Psoas muscle (tissue), 8 donors: ENCODE results near the gene CAB39. TPM values are rescaled to one million over a fixed set of nuclear protein-coding genes. Genes with fewer than 3 reads are reported as not detected.

Experiments used
- ATAC-seq, 4 donors: fragments of 200-7000 bp; cut with Tn5 transposase; one replicate each; pipeline ENCODE4 v1.9.1; 2020; ENCODE audit warnings: moderate library complexity in 3 of 4, mild to moderate bottlenecking in 2 of 4
- DNase-seq, 2 donors: peaks; one replicate each; pipeline ENCODE4 v3.0.0-alpha.2; 2020
- H3K27ac ChIP-seq: fragments of 200-600 bp; one replicate; pipeline ENCODE4 v1.8.0; 2022
- H3K27me3 ChIP-seq, 3 donors: fragments of 200-600 bp in 1 of 3; one replicate each; pipeline versions ENCODE4 v1.6.1 to v1.8.0; 2013 to 2022; ENCODE audit warnings: low read length in 2 of 3, mild to moderate bottlenecking in 2 of 3, moderate library complexity in 1 of 3; ENCODE audit not compliant: insufficient read depth in 3 of 3
- H3K36me3 ChIP-seq, 2 donors: fragments of 200-600 bp in 1 of 2; one replicate each; pipeline versions ENCODE4 v1.6.1 to v1.8.0; 2013 to 2022; ENCODE audit warnings: low read depth in 1 of 2, mild to moderate bottlenecking in 1 of 2, moderate library complexity in 1 of 2; ENCODE audit not compliant: insufficient read depth in 1 of 2
- H3K4me1 ChIP-seq: fragments of 200-600 bp; one replicate; pipeline ENCODE4 v1.8.0; 2022
- H3K4me3 ChIP-seq: fragments of 200-600 bp; one replicate; pipeline ENCODE4 v1.8.0; 2022; ENCODE audit warnings: mild to moderate bottlenecking
- H3K9me3 ChIP-seq: fragments of 200-600 bp; one replicate; pipeline ENCODE4 v1.8.0; 2022
- WGBS, 3 donors: extraction: QIAGEN DNeasy Blood & Tissue Kit; methylation state at CpG; one replicate each; pipeline versions ENCODE4 v1.1.6 to v1.1.7; 2013; 5-methylcytosine and 5-hydroxymethylcytosine counted together
- intact Hi-C, 2 donors: fragments of 100-400 bp; cut with DNase I; formaldehyde crosslinking; loops; one replicate each; pipeline versions ENCODE4 v1.11.0 to v1.14.2; 2022
- polyA plus RNA-seq, 3 donors: library from polyadenylated mRNA; stranded (reverse); fragments of 200-250 nt; gene quantifications; one replicate each; pipeline ENCODE4 v1.2.3, GENCODE V29; 2013
- total RNA-seq, 4 donors: library from RNA; stranded (reverse); fragmentation: NEBNext Ultra II Directional in 2 of 4; extraction: Animal tissue kit (Norgen Biotek cat#: 25700) in 2 of 4; gene quantifications; one replicate each; pipeline versions ENCODE4 v1.2.1 to v1.2.4, GENCODE V29; 2021 to 2023
- TF ChIP-seq, protein P1 (sequence below): fragments of 200-600 bp; IDR thresholded peaks from one replicate; pipeline ENCODE4 v1.8.0; 2022; ENCODE audit warnings: antibody characterized with exemption
- donor health status: healthy with polysubstance abuse.
- donor health status: DM: no; HTN: no; CAD: no; lungs with moderate emphysema.
- donor health status: Bipolar disorder and iron deficiency.
- donor health status: healthy.
- donor health status: DM: yes; HTN: yes; CAD: no.
- donor health status: DM: no; HTN: no; CAD: no.
- donor health status: DM: no; HTN: no; CAD: no.
- donor health status: DM: yes; HTN: yes; CAD: no.

CAB39 gene
- total and polyA plus RNA-seq, 7 donors: 36.0 to 166 (median 123) TPM

- Histone ChIP-seq H3K9me3 (no peaks in the 10 kb centered on the region), H3K27me3 (no peaks in the 10 kb centered on the region), H3K27ac (peak overlapping the region; percentile 7), H3K4me1 (peaks cover 19% of the 10 kb centered on the region), H3K4me3 (no peak overlapping the region), H3K36me3 (peaks cover 9 to 64% of the 10 kb centered on the region in 2 donors)
- intact Hi-C loops: no loop called here
- DNase-seq (no peak), ATAC-seq (peak in 3 of 4 donors; percentile 49 to 78 (median 69))
- TF ChIP-seq, protein P1, sequence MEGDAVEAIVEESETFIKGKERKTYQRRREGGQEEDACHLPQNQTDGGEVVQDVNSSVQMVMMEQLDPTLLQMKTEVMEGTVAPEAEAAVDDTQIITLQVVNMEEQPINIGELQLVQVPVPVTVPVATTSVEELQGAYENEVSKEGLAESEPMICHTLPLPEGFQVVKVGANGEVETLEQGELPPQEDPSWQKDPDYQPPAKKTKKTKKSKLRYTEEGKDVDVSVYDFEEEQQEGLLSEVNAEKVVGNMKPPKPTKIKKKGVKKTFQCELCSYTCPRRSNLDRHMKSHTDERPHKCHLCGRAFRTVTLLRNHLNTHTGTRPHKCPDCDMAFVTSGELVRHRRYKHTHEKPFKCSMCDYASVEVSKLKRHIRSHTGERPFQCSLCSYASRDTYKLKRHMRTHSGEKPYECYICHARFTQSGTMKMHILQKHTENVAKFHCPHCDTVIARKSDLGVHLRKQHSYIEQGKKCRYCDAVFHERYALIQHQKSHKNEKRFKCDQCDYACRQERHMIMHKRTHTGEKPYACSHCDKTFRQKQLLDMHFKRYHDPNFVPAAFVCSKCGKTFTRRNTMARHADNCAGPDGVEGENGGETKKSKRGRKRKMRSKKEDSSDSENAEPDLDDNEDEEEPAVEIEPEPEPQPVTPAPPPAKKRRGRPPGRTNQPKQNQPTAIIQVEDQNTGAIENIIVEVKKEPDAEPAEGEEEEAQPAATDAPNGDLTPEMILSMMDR: no peak
- WGBS, 3 donors: 29 to 36% (median 30%) methylated on average over 3 of the region's 3 CpGs
Observed at GRCh38 chr2:230811508-230811907, 98.9 kb downstream of the CAB39 start.

DNA sequence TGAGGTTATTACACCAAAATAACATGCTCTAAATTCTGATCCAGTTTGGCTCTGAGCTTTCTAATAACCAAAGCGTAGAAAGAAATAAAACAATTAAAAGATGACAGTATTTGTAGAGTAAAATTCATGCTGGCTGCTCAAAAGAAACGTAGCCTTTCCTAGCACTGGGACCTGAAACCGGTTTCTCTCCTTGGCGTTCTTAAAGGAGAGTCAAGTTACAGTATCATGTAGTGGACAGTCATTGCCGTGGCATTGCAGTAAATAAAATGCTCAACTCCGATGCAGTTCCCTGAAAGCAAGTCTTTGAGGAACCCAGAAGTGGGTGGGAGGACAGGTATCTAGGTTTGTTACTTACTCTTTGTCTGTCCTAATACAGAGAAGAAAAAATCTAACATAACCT lies 99.4 kb downstream of the CAB39 start:
- TF ChIP-seq, protein P1: no peak
- ATAC-seq (peak; percentile 47 to 71 (median 62)), DNase-seq (no peak)
- WGBS, 3 donors: 35 to 52% (median 38%) methylated on average over 6 of the region's 6 CpGs
- H3K27me3 ChIP-seq: no peaks in the 10 kb centered on the region
- peaks cover 19% of the 10 kb centered on the region for H3K4me1 ChIP-seq
- H3K27ac ChIP-seq: peak overlapping the region; percentile 7
- H3K4me3 ChIP-seq: no peak overlapping the region
- peaks cover 9 to 63% of the 10 kb centered on the region in 2 donors for H3K36me3 ChIP-seq
- H3K9me3 ChIP-seq: no peaks in the 10 kb centered on the region
- intact Hi-C loops: no loop called here

DNA sequence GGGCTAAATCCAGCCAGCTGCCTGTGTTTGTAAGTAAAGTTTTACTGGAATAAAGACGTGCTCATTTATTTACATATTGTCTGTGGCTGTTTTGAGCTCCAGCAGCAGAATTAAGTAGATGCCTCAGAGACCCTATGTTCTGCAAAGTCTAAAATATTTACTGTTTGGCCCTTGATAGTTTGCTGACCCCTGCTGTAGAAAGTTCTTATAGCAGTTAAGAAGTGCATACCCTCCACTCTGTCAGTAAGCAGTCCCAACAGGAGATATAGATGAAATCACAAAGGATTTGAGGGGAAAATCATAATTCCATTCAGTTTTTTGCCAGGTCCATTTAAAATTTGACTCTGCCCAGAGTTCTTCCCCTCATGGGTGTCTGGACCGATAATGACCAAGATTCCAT lies 102.0 kb downstream of the CAB39 start:
- 69 to 79% (median 77%) methylated on average over 2 of the region's 2 CpGs for WGBS, 3 donors
- ATAC-seq: no peak
- H3K9me3 ChIP-seq: no peaks in the 10 kb centered on the region
- TF ChIP-seq, protein P1: peak; percentile 18
- no peaks in the 10 kb centered on the region for H3K27me3 ChIP-seq
- intact Hi-C loops: no loop called here
- no peak overlapping the region for H3K4me3 ChIP-seq
- peaks cover 19% of the 10 kb centered on the region for H3K4me1 ChIP-seq
- H3K36me3 ChIP-seq: peaks cover 11 to 79% of the 10 kb centered on the region in 2 donors
- no peak for DNase-seq
- no peak overlapping the region for H3K27ac ChIP-seq

GRCh38 chr2:230815088-230815487 lies 102.4 kb downstream of the CAB39 start:
- TF ChIP-seq, protein P1: no peak
- intact Hi-C loops: no loop called here
- DNase-seq (no peak), ATAC-seq (no peak)
- no peak overlapping the region for H3K4me3 ChIP-seq
- peaks cover 19% of the 10 kb centered on the region for H3K4me1 ChIP-seq
- peaks cover 11 to 80% of the 10 kb centered on the region in 2 donors for H3K36me3 ChIP-seq
- H3K27me3 ChIP-seq: no peaks in the 10 kb centered on the region
- no peaks in the 10 kb centered on the region for H3K9me3 ChIP-seq
- no peak overlapping the region for H3K27ac ChIP-seq
- WGBS, 3 donors: 58 to 63% (median 60%) methylated on average over 3 of the region's 3 CpGs

GRCh38 chr2:230816735-230817134 lies 104.1 kb downstream of the CAB39 start:
- 40 to 54% (median 46%) methylated on average over 7 of the region's 7 CpGs for WGBS, 3 donors
- Histone ChIP-seq H3K4me3 (no peak overlapping the region), H3K4me1 (peaks cover 7% of the 10 kb centered on the region), H3K9me3 (no peaks in the 10 kb centered on the region), H3K27ac (no peak overlapping the region), H3K36me3 (peaks cover 8 to 69% of the 10 kb centered on the region in 2 donors), H3K27me3 (no peaks in the 10 kb centered on the region)
- DNase-seq: peak in 1 of 2 donors; percentile 59
- peak; percentile 37 to 57 (median 50) for ATAC-seq
- TF ChIP-seq, protein P1: no peak
- intact Hi-C loops: no loop called here
